ENCODE data around the gene COQ8A. TPM values are rescaled to one million over a fixed set of nuclear protein-coding genes. Genes with fewer than 3 reads are reported as not detected.

Gene COQ8A
- polyA plus RNA-seq, 1 donor from 2014 or later, result 13.2 TPM

- Histone ChIP-seq H2AFZ (ENCODE audit: low read depth, low read length) (no peak overlapping the region), H3K27me3 (ENCODE audit: insufficient read depth, low read depth, low read length) (no peaks in the 10 kb centered on the region), H3K27ac (ENCODE audit: low read length) (no peak overlapping the region), H3K4me2 (ENCODE audit: low read length) (no peak overlapping the region), H4K20me1 (ENCODE audit: insufficient read depth) (no peaks in the 10 kb centered on the region), H3K9me3 (ENCODE audit: low read length) (no peaks in the 10 kb centered on the region), H3K79me2 (replicated peaks; ENCODE audit: insufficient read depth, low read length) (no peaks in the 10 kb centered on the region), H3F3A (ENCODE audit: insufficient read depth, low read length, poor library complexity, severe bottlenecking) (no peaks in the 10 kb centered on the region), H3K4me3 (ENCODE audit: low read length) (no peak overlapping the region), H3K36me3 (ENCODE audit: insufficient read depth, low read length) (no peaks in the 10 kb centered on the region), H3K9me2 (ENCODE audit: insufficient read depth, low read length) (no peaks in the 10 kb centered on the region), H3K9ac (ENCODE audit: low read length) (no peak overlapping the region)
- TF ChIP-seq TAF1 (IDR thresholded peaks at IDR 0.05; ENCODE audit: low read depth) (no peak), CTCF (IDR thresholded peaks at IDR 0.05; ENCODE audit: poor library complexity, severe bottlenecking) (no peak), POLR2AphosphoS5 (IDR thresholded peaks at IDR 0.05) (no peak)
Measured at GRCh38 chr1:226991920-226992319, 51.8 kb downstream of the COQ8A start.

- Histone ChIP-seq H3K4me3 (ENCODE audit: low read length) (peak overlapping the region; percentile 17), H3K36me3 (ENCODE audit: insufficient read depth, low read length) (no peaks in the 10 kb centered on the region), H3K27ac (ENCODE audit: low read length) (peak overlapping the region; percentile 59), H4K20me1 (ENCODE audit: insufficient read depth) (no peaks in the 10 kb centered on the region), H2AFZ (ENCODE audit: low read depth, low read length) (no peak overlapping the region), H3K79me2 (replicated peaks; ENCODE audit: insufficient read depth, low read length) (no peaks in the 10 kb centered on the region), H3K9me2 (ENCODE audit: insufficient read depth, low read length) (no peaks in the 10 kb centered on the region), H3F3A (ENCODE audit: insufficient read depth, low read length, poor library complexity, severe bottlenecking) (no peaks in the 10 kb centered on the region), H3K27me3 (ENCODE audit: insufficient read depth, low read depth, low read length) (no peaks in the 10 kb centered on the region), H3K4me2 (ENCODE audit: low read length) (no peak overlapping the region), H3K9ac (ENCODE audit: low read length) (peak overlapping the region; percentile 26), H3K9me3 (ENCODE audit: low read length) (no peaks in the 10 kb centered on the region)
- no peak for TF ChIP-seq RAD21 (conservative IDR thresholded peaks at IDR 0.05)
- no peak for TF ChIP-seq TAF1 (IDR thresholded peaks at IDR 0.05; ENCODE audit: low read depth)
- TF ChIP-seq EZH2 (IDR thresholded peaks at IDR 0.05; ENCODE audit: borderline replicate concordance, insufficient read depth, low read length, poor library complexity, severe bottlenecking), result no peak
- TF ChIP-seq EP300 (conservative IDR thresholded peaks at IDR 0.05; ENCODE audit: poor library complexity, severe bottlenecking), result no peak
- no peak for TF ChIP-seq SMC3 (conservative IDR thresholded peaks at IDR 0.05; ENCODE audit: poor library complexity)
- peak; percentile 8 for TF ChIP-seq POLR2AphosphoS5 (IDR thresholded peaks at IDR 0.05)
- TF ChIP-seq CTCF (IDR thresholded peaks at IDR 0.05; ENCODE audit: poor library complexity, severe bottlenecking), result no peak
- TF ChIP-seq MXI1 (conservative IDR thresholded peaks at IDR 0.05; ENCODE audit: poor library complexity, severe bottlenecking), result no peak
Measured at GRCh38 chr1:226993814-226994585, 53.9 kb downstream of the COQ8A start.

All from neural cell (in vitro differentiated cells).